Spleen (tissue), 11 donors: Measurements from ENCODE around the gene LCNL1. TPM values are rescaled to one million over a fixed set of nuclear protein-coding genes. Genes with fewer than 3 reads are reported as not detected.

ENCODE experiments used
- DNase-seq: peaks from one replicate; pipeline ENCODE4 v3.0.0-alpha.2; 2020
- H3K27ac ChIP-seq, 8 donors: fragments of 200-600 bp; sonication (generic) in 7 of 8; 1 replicate in 4 of 8; 2 replicates in 4 of 8; pipeline versions ENCODE4 v1.5.0 to v1.8.0; 2016 to 2021; ENCODE audit warnings: inconsistent platforms in 4 of 8, mild to moderate bottlenecking in 4 of 8, moderate library complexity in 1 of 8
- H3K27me3 ChIP-seq, 7 donors: fragments of 200-600 bp; sonication (generic) in 6 of 7; replicated peaks in 1 of 7; 1 replicate in 4 of 7; 2 replicates in 3 of 7; pipeline versions ENCODE4 v1.5.0 to v1.8.0; 2016 to 2021; ENCODE audit warnings: inconsistent platforms in 3 of 7, mild to moderate bottlenecking in 1 of 7
- H3K36me3 ChIP-seq, 6 donors: fragments of 200-600 bp; sonication (generic) in 5 of 6; 1 replicate in 4 of 6; 2 replicates in 2 of 6; pipeline versions ENCODE4 v1.5.0 to v1.8.0; 2016 to 2021; ENCODE audit warnings: inconsistent platforms in 2 of 6
- H3K4me1 ChIP-seq, 6 donors: fragments of 200-600 bp; sonication (generic) in 5 of 6; 1 replicate in 3 of 6; 2 replicates in 3 of 6; pipeline versions ENCODE4 v1.5.0 to v1.8.0; 2016 to 2021; ENCODE audit warnings: inconsistent platforms in 3 of 6
- H3K4me3 ChIP-seq, 8 donors: fragments of 200-600 bp; sonication (generic) in 7 of 8; 1 replicate in 4 of 8; 2 replicates in 4 of 8; pipeline versions ENCODE4 v1.5.0 to v1.8.0; 2016 to 2021; ENCODE audit warnings: inconsistent platforms in 4 of 8, mild to moderate bottlenecking in 4 of 8, moderate library complexity in 2 of 8
- H3K9me3 ChIP-seq, 8 donors: fragments of 200-600 bp; sonication (generic) in 7 of 8; 1 replicate in 4 of 8; 2 replicates in 4 of 8; pipeline versions ENCODE4 v1.5.0 to v1.8.0; 2016 to 2021; ENCODE audit warnings: inconsistent platforms in 4 of 8
- POLR2A ChIP-seq, 3 donors: fragments of 450-650 bp; IDR thresholded peaks; one replicate each; pipeline ENCODE4 v1.5.1; 2017; ENCODE audit warnings: antibody characterized with exemption in 3 of 3, mild to moderate bottlenecking in 1 of 3
- POLR2AphosphoS5 ChIP-seq, 3 donors: sonication (generic); formaldehyde crosslinking; IDR thresholded peaks; one replicate each; pipeline ENCODE4 v1.5.1; 2017; ENCODE audit warnings: antibody characterized with exemption in 3 of 3
- WGBS, 5 donors: extraction: QIAGEN DNeasy Blood & Tissue Kit in 3 of 5; methylation state at CpG; one replicate each; pipeline versions ENCODE4 v1.1.5 to v1.1.7; 2013 to 2018; 5-methylcytosine and 5-hydroxymethylcytosine counted together
- intact Hi-C: fragments of 100-400 bp; cut with DNase I; formaldehyde crosslinking; loops from one replicate; pipeline ENCODE4 v1.15.0; 2023; ENCODE audit warnings: low total_unique reads
- polyA plus RNA-seq, 3 donors: library from polyadenylated mRNA; stranded (reverse); fragments of 200-250 nt; gene quantifications; one replicate each; pipeline ENCODE4 v1.2.1, GENCODE V29; 2013
- total RNA-seq, 7 donors: library from RNA; depleted of rRNA in 3 of 7; stranded (reverse); fragments of >200 nt in 3 of 7; fragmentation: NEBNext Ultra II Directional in 4 of 7; extraction: Animal tissue kit (Norgen Biotek cat#: 25700) in 4 of 7; gene quantifications; one replicate each; pipeline versions ENCODE4 v1.1.0 to v1.2.1, GENCODE V29; 2016 to 2021
- TF ChIP-seq, protein P1 (sequence below), 11 experiments: fragments of 200-600 bp in 7 of 11; fragments of 450-650 bp in 4 of 11; sonication (generic) in 4 of 11; IDR thresholded peaks in 8 of 11; conservative IDR thresholded peaks in 3 of 11; 1 replicate in 7 of 11; 2 replicates in 4 of 11; pipeline versions ENCODE4 v1.4.0 to v1.8.0; 2016 to 2021; ENCODE audit warnings: antibody characterized with exemption in 11 of 11, inconsistent platforms in 4 of 11, mild to moderate bottlenecking in 1 of 11
- donor health status: healthy with polysubstance abuse.
- donor health status: DM: no; HTN: no; CAD: no; lungs with moderate emphysema.
- donor health status: DM: no; HTN: no; CAD: no.
- donor health status: Bipolar disorder and iron deficiency.
- donor health status: healthy.
- donor health status: DM: no; HTN: no; CAD: no.
- donor health status: DM: yes; HTN: yes; CAD: no.

Gene LCNL1
- total and polyA plus RNA-seq, 10 donors = 1.3 to 8.3 (median 3.2) TPM

DNA sequence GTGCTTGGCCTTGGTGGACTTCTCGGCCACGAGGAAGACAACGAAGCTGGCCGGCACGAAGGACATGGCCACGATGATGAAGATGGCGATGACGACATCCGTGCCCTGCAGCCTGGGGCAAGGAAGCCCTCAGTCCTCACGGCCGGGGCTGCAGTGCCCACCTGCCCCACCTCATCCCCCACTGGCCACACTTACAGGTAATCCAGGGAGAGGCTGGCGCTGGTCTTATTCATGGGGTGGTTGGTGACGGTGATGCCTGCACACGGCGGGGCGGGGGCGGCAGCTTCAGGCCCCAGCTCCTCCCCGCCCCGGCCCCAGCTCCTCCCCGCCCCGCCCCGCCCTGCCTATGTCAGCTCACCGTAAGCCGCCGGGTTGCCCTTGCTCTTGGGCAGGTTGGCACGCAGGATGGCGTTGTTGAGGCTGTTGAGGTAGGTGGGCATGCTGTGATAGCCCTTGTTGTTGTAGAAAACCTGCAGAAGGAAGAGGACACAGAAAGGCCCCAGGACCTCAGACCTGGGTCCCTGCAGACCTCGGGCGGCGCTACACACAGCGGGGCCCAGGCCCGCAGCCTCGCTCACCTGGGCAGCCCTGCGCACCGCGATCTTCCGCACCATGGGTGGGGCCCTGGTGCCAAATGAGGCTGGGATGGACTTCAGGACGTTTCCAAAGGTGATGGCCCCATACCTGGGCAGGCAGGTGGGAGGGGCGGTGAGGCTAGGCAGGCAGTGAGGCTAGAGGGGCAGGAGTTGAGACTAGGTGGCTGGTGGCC is 29.3 kb downstream of the LCNL1 start:
- no peak for DNase-seq
- no peaks in the 10 kb centered on the region for H3K9me3 ChIP-seq
- intact Hi-C loops = no loop called here
- peaks cover 0 to 99% (median 71%) of the 10 kb centered on the region in 6 donors for H3K36me3 ChIP-seq
- no peak overlapping the region for H3K4me3 ChIP-seq
- H3K4me1 ChIP-seq = no peaks in the 10 kb centered on the region
- 89 to 95% (median 91%) methylated on average over 31 to 39 of the region's 39 CpGs for WGBS, 5 donors
- TF ChIP-seq POLR2A (IDR thresholded peaks at IDR 0.05) (no peak), POLR2AphosphoS5 (IDR thresholded peaks at IDR 0.05) (no peak)
- TF ChIP-seq, protein P1, sequence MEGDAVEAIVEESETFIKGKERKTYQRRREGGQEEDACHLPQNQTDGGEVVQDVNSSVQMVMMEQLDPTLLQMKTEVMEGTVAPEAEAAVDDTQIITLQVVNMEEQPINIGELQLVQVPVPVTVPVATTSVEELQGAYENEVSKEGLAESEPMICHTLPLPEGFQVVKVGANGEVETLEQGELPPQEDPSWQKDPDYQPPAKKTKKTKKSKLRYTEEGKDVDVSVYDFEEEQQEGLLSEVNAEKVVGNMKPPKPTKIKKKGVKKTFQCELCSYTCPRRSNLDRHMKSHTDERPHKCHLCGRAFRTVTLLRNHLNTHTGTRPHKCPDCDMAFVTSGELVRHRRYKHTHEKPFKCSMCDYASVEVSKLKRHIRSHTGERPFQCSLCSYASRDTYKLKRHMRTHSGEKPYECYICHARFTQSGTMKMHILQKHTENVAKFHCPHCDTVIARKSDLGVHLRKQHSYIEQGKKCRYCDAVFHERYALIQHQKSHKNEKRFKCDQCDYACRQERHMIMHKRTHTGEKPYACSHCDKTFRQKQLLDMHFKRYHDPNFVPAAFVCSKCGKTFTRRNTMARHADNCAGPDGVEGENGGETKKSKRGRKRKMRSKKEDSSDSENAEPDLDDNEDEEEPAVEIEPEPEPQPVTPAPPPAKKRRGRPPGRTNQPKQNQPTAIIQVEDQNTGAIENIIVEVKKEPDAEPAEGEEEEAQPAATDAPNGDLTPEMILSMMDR (IDR thresholded peaks at IDR 0.05 in 8 of 11, conservative IDR thresholded peaks at IDR 0.05 in 3 of 11) = no peak
- H3K27me3 ChIP-seq = no peaks in the 10 kb centered on the region
- H3K27ac ChIP-seq = no peak overlapping the region

DNA sequence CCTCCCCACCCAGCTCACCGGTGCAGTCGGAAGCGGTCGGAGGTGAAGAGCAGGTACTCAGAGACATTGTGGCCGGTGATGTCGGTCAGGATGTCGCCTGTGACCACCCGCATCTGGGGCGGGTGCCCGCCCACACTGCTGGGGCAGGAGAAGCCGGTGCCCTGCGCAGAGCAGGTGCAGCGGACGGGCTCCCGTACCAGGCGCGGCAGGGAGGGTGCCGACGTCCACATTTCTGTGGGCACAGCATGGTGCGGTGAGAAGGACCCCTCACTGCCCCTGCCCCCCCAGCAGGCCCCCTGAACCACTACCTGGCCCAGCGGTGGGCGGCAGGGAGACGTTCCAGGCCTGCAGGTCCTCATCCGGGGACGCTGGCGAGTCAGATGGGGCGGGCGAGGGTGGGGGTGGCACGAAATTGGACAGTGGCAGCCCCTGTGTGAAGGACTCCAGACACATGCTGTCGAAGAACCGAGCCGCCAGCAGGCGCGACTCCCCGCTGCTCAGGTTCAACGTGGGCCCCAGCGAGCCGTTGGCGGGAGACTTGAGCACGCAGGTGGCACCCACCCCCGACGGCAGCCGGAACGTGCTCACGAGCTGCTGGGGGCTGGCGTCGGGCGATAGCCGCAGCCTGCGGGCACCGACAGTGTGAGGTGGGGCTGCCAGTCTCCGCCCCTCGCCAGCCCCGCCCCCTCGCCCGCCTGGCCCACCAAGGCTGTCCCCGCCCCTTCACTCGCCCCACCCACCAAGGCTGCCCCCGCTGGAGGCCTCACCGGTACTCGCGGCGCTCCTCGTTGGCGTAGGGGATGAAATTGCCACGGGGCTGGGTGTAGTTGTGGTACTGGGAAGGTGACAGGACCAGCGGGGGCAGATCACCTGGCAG is 30.1 kb downstream of the LCNL1 start:
- H3K27me3 ChIP-seq = no peaks in the 10 kb centered on the region
- peaks cover 0 to 99% (median 77%) of the 10 kb centered on the region in 6 donors for H3K36me3 ChIP-seq
- no peaks in the 10 kb centered on the region for H3K4me1 ChIP-seq
- H3K9me3 ChIP-seq = no peaks in the 10 kb centered on the region
- no peak overlapping the region for H3K4me3 ChIP-seq
- no peak overlapping the region for H3K27ac ChIP-seq
- 89 to 93% (median 91%) methylated on average over 16 to 67 of the region's 67 CpGs for WGBS, 5 donors
- intact Hi-C loops = no loop called here
- DNase-seq = no peak
- TF ChIP-seq POLR2AphosphoS5 (IDR thresholded peaks at IDR 0.05) = no peak
- TF ChIP-seq, protein P1 (IDR thresholded peaks at IDR 0.05 in 8 of 11, conservative IDR thresholded peaks at IDR 0.05 in 3 of 11) = no peak
- TF ChIP-seq POLR2A (IDR thresholded peaks at IDR 0.05) = no peak

DNA sequence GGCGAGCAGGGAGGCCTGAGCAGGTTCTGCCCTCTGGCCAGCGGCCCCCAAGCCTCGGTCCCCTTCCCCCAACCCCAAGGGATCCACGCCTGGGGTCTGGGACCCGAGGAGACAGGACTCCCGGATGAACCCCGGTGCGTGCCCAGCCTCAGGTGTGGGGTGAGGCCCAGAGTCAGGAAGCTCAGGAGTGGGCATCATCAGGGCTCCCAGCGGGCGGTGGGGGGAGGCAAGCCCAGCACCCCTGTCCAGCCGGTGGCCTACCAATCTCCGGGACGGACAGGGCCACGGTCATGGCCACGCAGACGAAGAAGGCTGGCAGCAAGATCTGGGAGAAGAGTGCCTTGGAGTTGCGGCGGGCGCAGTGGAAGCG is 30.8 kb downstream of the LCNL1 start:
- Histone ChIP-seq H3K4me1 (no peaks in the 10 kb centered on the region), H3K9me3 (no peaks in the 10 kb centered on the region), H3K27ac (no peak overlapping the region), H3K4me3 (no peak overlapping the region), H3K27me3 (no peaks in the 10 kb centered on the region), H3K36me3 (peaks cover 0 to 97% (median 76%) of the 10 kb centered on the region in 6 donors)
- intact Hi-C loops = no loop called here
- no peak for TF ChIP-seq POLR2A (IDR thresholded peaks at IDR 0.05)
- TF ChIP-seq POLR2AphosphoS5 (IDR thresholded peaks at IDR 0.05) = no peak
- TF ChIP-seq, protein P1 (IDR thresholded peaks at IDR 0.05 in 8 of 11, conservative IDR thresholded peaks at IDR 0.05 in 3 of 11) = no peak
- WGBS, 5 donors = 87 to 98% (median 95%) methylated on average over 3 to 20 of the region's 20 CpGs
- DNase-seq = no peak

DNA sequence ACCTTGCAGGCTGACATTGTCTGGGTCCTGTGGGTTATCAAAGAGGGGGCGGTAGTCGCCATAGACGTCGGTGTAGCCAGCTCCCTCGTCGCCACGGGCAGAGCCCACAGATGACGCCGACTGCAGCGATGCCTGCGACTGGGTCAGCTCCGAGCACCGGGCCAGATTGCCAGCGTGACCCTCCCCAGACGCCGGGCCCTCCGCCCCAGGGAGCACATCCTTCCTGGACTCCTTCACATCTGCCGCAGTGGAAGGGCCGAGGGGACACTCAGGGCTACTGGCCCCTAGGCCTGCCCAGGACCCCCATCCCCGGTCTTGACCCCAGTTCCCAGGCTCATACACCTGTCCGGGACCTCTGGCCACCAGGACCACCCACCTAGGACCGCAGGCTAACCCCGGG is 31.4 kb downstream of the LCNL1 start:
- TF ChIP-seq, protein P1 (IDR thresholded peaks at IDR 0.05 in 8 of 11, conservative IDR thresholded peaks at IDR 0.05 in 3 of 11) = no peak
- TF ChIP-seq POLR2A (IDR thresholded peaks at IDR 0.05) = no peak
- WGBS, 5 donors = 89 to 95% (median 90%) methylated on average over 19 to 23 of the region's 23 CpGs; no CpG with 5 or more reads in 1 of the 5 donors
- no peaks in the 10 kb centered on the region for H3K4me1 ChIP-seq
- intact Hi-C loops = no loop called here
- no peak for DNase-seq
- no peaks in the 10 kb centered on the region for H3K9me3 ChIP-seq
- H3K27ac ChIP-seq = no peak overlapping the region
- no peak overlapping the region for H3K4me3 ChIP-seq
- no peaks in the 10 kb centered on the region for H3K27me3 ChIP-seq
- H3K36me3 ChIP-seq = peaks cover 0 to 98% (median 76%) of the 10 kb centered on the region in 6 donors
